Colonic mucosa (tissue), 4 donors: ENCODE data around the gene TRPM3. TPM values are rescaled to one million over a fixed set of nuclear protein-coding genes. Genes with fewer than 3 reads are reported as not detected.

Experiments used
- DNase-seq: peaks from one replicate; pipeline ENCODE4 v3.0.0-alpha.2; 2020
- H3K27ac ChIP-seq: fragments of 200-600 bp; one replicate; pipeline ENCODE4 v1.8.0; 2021
- H3K27me3 ChIP-seq: fragments of 200-600 bp; one replicate; pipeline ENCODE4 v1.8.0; 2021
- H3K36me3 ChIP-seq: fragments of 200-600 bp; one replicate; pipeline ENCODE4 v1.8.0; 2021
- H3K4me1 ChIP-seq: fragments of 200-600 bp; one replicate; pipeline ENCODE4 v1.8.0; 2021; ENCODE audit warnings: mild to moderate bottlenecking
- H3K4me3 ChIP-seq: fragments of 200-600 bp; one replicate; pipeline ENCODE4 v1.8.0; 2021
- H3K9ac ChIP-seq, 2 donors: one replicate each; pipeline ENCODE4 v1.7.0; 2013; ENCODE audit warnings: control low read depth in 2 of 2, low read depth in 2 of 2, low read length in 2 of 2
- H3K9me3 ChIP-seq: fragments of 200-600 bp; one replicate; pipeline ENCODE4 v1.8.0; 2021
- CTCF ChIP-seq: fragments of 200-600 bp; IDR thresholded peaks from one replicate; pipeline ENCODE4 v1.8.0; 2022; ENCODE audit warnings: antibody characterized with exemption, mild to moderate bottlenecking
- intact Hi-C: fragments of 100-400 bp; cut with DNase I; formaldehyde crosslinking; loops from one replicate; pipeline ENCODE4 v1.14.1; 2022
- total RNA-seq, 2 donors: library from RNA; stranded (reverse); fragmentation: NEBNext Ultra II Directional in 1 of 2; extraction: Animal tissue kit (Norgen Biotek cat#: 25700) in 1 of 2; gene quantifications; one replicate each; pipeline ENCODE4 v1.2.1, GENCODE V29; 2021
- donor health status: healthy.
- donor health status: DM: no; HTN: no; CAD: no.
- donor health status: DM: no; HTN: no; CAD: no.

The TRPM3 gene
- total RNA-seq, 2 donors from 2014 or later: 0.32 to 0.35 TPM

DNA sequence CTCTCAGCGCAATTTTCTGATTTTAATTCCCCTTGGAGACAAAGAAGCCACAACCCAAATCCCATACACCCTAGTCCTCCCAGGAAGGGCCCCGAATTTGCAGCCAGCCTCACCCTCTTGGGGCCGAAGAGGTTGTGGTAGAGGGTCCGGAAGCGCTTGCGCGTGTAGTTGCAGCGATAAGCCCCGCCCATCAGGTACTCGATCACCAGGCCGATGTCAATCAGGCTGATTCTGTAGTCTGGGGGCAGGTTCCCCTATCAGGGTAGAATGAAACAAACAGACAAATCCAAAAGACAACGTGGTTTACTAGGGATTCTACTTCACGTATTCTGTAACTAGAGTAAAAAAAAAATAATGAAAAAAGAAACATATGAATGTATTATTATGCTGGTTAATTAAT is 496.3 kb downstream of the TRPM3 start:
- Histone ChIP-seq H3K36me3 (no peaks in the 10 kb centered on the region), H3K4me1 (no peaks in the 10 kb centered on the region), H3K4me3 (no peak overlapping the region), H3K9me3 (no peaks in the 10 kb centered on the region), H3K9ac (no peak overlapping the region), H3K27ac (no peak overlapping the region), H3K27me3 (no peaks in the 10 kb centered on the region)
- TF ChIP-seq CTCF: no peak
- intact Hi-C loops: no loop called here
- no peak for DNase-seq

- Histone ChIP-seq H3K27me3 (no peaks in the 10 kb centered on the region), H3K4me1 (no peaks in the 10 kb centered on the region), H3K4me3 (no peak overlapping the region), H3K9ac (no peak overlapping the region), H3K27ac (no peak overlapping the region), H3K36me3 (no peaks in the 10 kb centered on the region), H3K9me3 (no peaks in the 10 kb centered on the region)
- no peak for TF ChIP-seq CTCF
- DNase-seq: no peak
- intact Hi-C loops: no loop called here
Observed at GRCh38 chr9:70618784-70619183, 502.6 kb downstream of the TRPM3 start.

DNA sequence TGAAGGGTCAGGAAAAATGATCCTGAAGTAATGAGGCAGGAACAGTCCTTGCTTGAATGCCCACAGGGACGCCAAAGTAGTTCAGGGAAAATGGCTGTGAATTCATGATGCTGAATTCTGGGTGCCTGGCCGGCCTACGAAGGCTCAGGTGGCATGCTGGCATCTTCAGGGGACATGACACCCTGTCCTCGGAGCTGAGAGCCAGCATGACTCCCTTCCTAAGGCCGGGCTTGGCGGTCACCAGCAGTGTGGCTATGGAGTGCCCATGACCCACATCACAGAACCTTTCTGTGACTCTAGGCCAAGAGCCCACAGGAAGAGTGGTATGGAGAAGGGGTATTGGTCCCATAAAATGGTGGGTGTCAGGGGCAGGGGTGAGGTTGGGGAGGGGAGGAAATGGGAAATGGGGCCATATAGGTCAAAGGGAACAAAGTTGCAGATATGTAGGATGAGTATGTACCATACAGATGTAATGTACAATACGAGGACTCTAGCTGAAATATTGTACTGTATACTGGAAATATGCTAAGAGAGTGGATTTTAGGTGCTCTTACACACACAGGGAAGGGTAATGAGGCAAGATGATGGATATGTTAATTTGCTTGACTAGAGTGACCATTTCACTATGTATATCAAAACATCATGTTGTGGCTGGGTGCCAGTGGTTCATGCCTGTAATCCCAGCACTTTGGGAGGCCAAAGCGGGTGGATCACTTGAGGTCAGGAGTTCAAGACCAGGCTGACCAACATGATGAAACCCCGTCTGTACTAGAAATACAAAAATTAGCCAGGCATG is 504.2 kb downstream of the TRPM3 start:
- DNase-seq: no peak
- no peak for TF ChIP-seq CTCF
- Histone ChIP-seq H3K4me3 (no peak overlapping the region), H3K27ac (no peak overlapping the region), H3K9ac (no peak overlapping the region), H3K4me1 (no peaks in the 10 kb centered on the region), H3K36me3 (no peaks in the 10 kb centered on the region), H3K27me3 (no peaks in the 10 kb centered on the region), H3K9me3 (no peaks in the 10 kb centered on the region)
- intact Hi-C loops: no loop called here

DNA sequence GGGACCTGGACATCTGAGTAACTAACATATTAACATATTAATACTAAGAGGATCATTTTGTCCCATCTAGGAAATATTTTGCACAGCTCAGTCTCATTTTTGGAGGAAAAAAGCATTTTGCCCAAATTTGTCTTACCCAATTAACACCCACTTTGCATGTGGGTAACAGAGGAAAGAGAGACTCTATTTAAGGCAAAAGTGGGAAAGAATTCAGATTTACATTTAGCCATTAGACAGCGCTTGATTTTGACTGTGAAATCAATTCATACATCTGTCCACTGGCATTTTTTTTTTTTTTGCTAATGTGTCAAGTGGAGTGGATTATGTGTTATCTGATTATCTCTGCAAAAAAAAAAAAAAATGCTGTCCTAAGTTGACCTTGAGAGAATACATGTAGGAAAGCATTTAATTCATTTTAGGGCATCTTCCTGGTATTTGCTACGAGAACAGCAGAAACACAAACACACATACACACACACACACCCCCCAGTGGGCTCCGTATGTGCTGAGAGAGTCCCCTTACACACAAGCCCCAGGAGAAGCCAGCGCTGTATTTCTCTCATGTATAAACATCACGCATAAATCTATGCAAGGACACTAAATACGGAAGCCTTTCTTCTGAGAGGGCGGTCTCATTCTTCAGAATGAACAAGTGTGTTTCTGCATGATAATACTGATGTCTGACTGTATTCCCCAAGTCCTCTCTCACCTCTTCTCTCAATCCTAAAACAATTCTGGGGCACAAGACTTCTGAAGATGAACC is 505.0 kb downstream of the TRPM3 start:
- H3K36me3 ChIP-seq: no peaks in the 10 kb centered on the region
- DNase-seq: no peak
- intact Hi-C loops: no loop called here
- no peak overlapping the region for H3K27ac ChIP-seq
- H3K27me3 ChIP-seq: no peaks in the 10 kb centered on the region
- H3K9me3 ChIP-seq: no peaks in the 10 kb centered on the region
- H3K4me3 ChIP-seq: no peak overlapping the region
- H3K9ac ChIP-seq: no peak overlapping the region
- no peak for TF ChIP-seq CTCF
- H3K4me1 ChIP-seq: no peaks in the 10 kb centered on the region

GRCh38 chr9:70615464-70616138 is 505.8 kb downstream of the TRPM3 start:
- no peak overlapping the region for H3K27ac ChIP-seq
- no peaks in the 10 kb centered on the region for H3K27me3 ChIP-seq
- H3K4me1 ChIP-seq: no peaks in the 10 kb centered on the region
- intact Hi-C loops: no loop called here
- H3K9ac ChIP-seq: no peak overlapping the region
- DNase-seq: no peak
- H3K9me3 ChIP-seq: no peaks in the 10 kb centered on the region
- no peak overlapping the region for H3K4me3 ChIP-seq
- TF ChIP-seq CTCF: no peak
- H3K36me3 ChIP-seq: no peaks in the 10 kb centered on the region
